DND-41 (cell line): ENCODE measurements around the gene COL25A1.

ENCODE experiments used
- CTCF ChIP-seq: IDR thresholded peaks from 2 replicates; pipeline ENCODE4 v1.5.1; 2012; ENCODE audit warnings: borderline replicate concordance, low read length, moderate library complexity, mild to moderate bottlenecking; ENCODE audit not compliant: poor library complexity, severe bottlenecking; ENCODE audit errors: extremely low read depth
- EZH2 ChIP-seq: IDR thresholded peaks from 3 replicates; pipeline ENCODE4 v1.6.1; 2012; ENCODE audit warnings: borderline replicate concordance, low read depth, mild to moderate bottlenecking, moderate library complexity, low read length, inconsistent platforms; ENCODE audit not compliant: severe bottlenecking

GRCh38 chr4:108813261-108813660 is 489.2 kb downstream of the COL25A1 start:
- TF ChIP-seq CTCF (no peak), EZH2 (no peak)
